Mesenchymal stem cell (in vitro differentiated cells and primary cell): ENCODE measurements around the gene ZKSCAN5.
A peak's percentile ranks its signal among the peaks of the same experiment; 100 is the strongest.

Experiments
- DNase-seq: peaks from one replicate; pipeline ENCODE4 v3.0.0-alpha.2; 2013
- H2AFZ ChIP-seq: one replicate; pipeline ENCODE4 v1.6.1; 2013; ENCODE audit warnings: low read depth, mild to moderate bottlenecking, control low read depth, inconsistent platforms, low read length, moderate library complexity
- H2AK5ac ChIP-seq: 2 replicates; pipeline ENCODE4 v1.6.1; 2013; ENCODE audit warnings: low read length, moderate library complexity, mild to moderate bottlenecking, inconsistent platforms; ENCODE audit not compliant: severe bottlenecking
- H2BK120ac ChIP-seq: one replicate; pipeline ENCODE4 v1.6.1; 2013; ENCODE audit warnings: low read depth, mild to moderate bottlenecking, inconsistent platforms, low read length, moderate library complexity
- H2BK12ac ChIP-seq, 2 experiments: one replicate each; pipeline ENCODE4 v1.6.1; 2013; ENCODE audit warnings: inconsistent platforms in 2 of 2, low read length in 2 of 2, mild to moderate bottlenecking in 2 of 2, moderate library complexity in 2 of 2, control low read depth in 1 of 2
- H2BK15ac ChIP-seq: one replicate; pipeline ENCODE4 v1.6.1; 2013; ENCODE audit warnings: mild to moderate bottlenecking, low read depth, inconsistent platforms; ENCODE audit not compliant: poor library complexity, severe bottlenecking
- H2BK5ac ChIP-seq: 2 replicates; pipeline ENCODE4 v1.6.1; 2013; ENCODE audit warnings: low read depth, mild to moderate bottlenecking, low read length, control low read depth, inconsistent platforms; ENCODE audit not compliant: poor library complexity, severe bottlenecking
- H3K14ac ChIP-seq, 2 experiments: one replicate each; pipeline ENCODE4 v1.6.1; 2013; ENCODE audit warnings: inconsistent platforms in 2 of 2, low read length in 2 of 2, control low read depth in 1 of 2, mild to moderate bottlenecking in 1 of 2, moderate library complexity in 1 of 2
- H3K18ac ChIP-seq, 2 experiments: one replicate each; pipeline ENCODE4 v1.6.1; 2013; ENCODE audit warnings: inconsistent platforms in 2 of 2, low read length in 2 of 2, control low read depth in 1 of 2, low read depth in 1 of 2, mild to moderate bottlenecking in 1 of 2
- H3K23ac ChIP-seq, 2 experiments: one replicate each; pipeline ENCODE4 v1.6.1; 2013; ENCODE audit warnings: inconsistent platforms in 2 of 2, low read length in 2 of 2, mild to moderate bottlenecking in 2 of 2, moderate library complexity in 2 of 2, control low read depth in 1 of 2
- H3K27ac ChIP-seq: 2 replicates; pipeline ENCODE4 v1.5.1; 2013; ENCODE audit warnings: mild to moderate bottlenecking, moderate library complexity, low read length, control low read depth, inconsistent platforms; ENCODE audit not compliant: poor library complexity, severe bottlenecking
- H3K27me3 ChIP-seq, 2 experiments: 2 replicates each; pipeline versions ENCODE4 v1.6.1 to v1.7.0; 2013; ENCODE audit warnings: low read length in 2 of 2, mild to moderate bottlenecking in 2 of 2, moderate library complexity in 2 of 2, control low read depth in 1 of 2, inconsistent platforms in 1 of 2; ENCODE audit not compliant: control insufficient read depth in 1 of 2, insufficient read depth in 1 of 2
- H3K36me3 ChIP-seq, 2 experiments: 2 replicates each; pipeline versions ENCODE4 v1.6.1 to v1.7.0; 2013; ENCODE audit warnings: low read length in 2 of 2, control low read depth in 1 of 2, inconsistent platforms in 1 of 2, low read depth in 1 of 2, mild to moderate bottlenecking in 1 of 2; ENCODE audit not compliant: insufficient read depth in 2 of 2, control insufficient read depth in 1 of 2
- H3K4ac ChIP-seq, 2 experiments: one replicate each; pipeline ENCODE4 v1.6.1; 2013; ENCODE audit warnings: inconsistent platforms in 2 of 2, low read length in 2 of 2, mild to moderate bottlenecking in 2 of 2, moderate library complexity in 2 of 2, control low read depth in 1 of 2, low read depth in 1 of 2
- H3K4me1 ChIP-seq: 2 replicates; pipeline ENCODE4 v1.6.1; 2013; ENCODE audit warnings: low read depth, low read length, control low read depth; ENCODE audit not compliant: control insufficient read depth, insufficient read depth
- H3K4me2 ChIP-seq: 2 replicates; pipeline ENCODE4 v1.6.1; 2013; ENCODE audit warnings: low read length, mild to moderate bottlenecking, inconsistent platforms; ENCODE audit not compliant: poor library complexity, severe bottlenecking
- H3K4me3 ChIP-seq, 2 experiments: 2 replicates each; pipeline versions ENCODE4 v1.5.1 to v1.7.0; 2013; ENCODE audit warnings: low read length in 2 of 2, mild to moderate bottlenecking in 2 of 2, control low read depth in 1 of 2, low read depth in 1 of 2; ENCODE audit not compliant: insufficient read depth in 1 of 2
- H3K79me1 ChIP-seq: replicated peaks from 2 replicates; pipeline ENCODE4 v1.6.1; 2013; ENCODE audit warnings: mild to moderate bottlenecking, control low read depth, low read length, inconsistent platforms; ENCODE audit not compliant: poor library complexity, severe bottlenecking
- H3K9ac ChIP-seq: 2 replicates; pipeline ENCODE4 v1.7.0; 2013; ENCODE audit warnings: mild to moderate bottlenecking, low read length, moderate library complexity
- H3K9me3 ChIP-seq: 2 replicates; pipeline ENCODE4 v1.7.0; 2013; ENCODE audit warnings: mild to moderate bottlenecking, low read length; ENCODE audit not compliant: control insufficient read depth
- H4K8ac ChIP-seq: one replicate; pipeline ENCODE4 v1.6.1; 2013; ENCODE audit warnings: inconsistent platforms, mild to moderate bottlenecking, low read length, moderate library complexity
- H4K91ac ChIP-seq: one replicate; pipeline ENCODE4 v1.6.1; 2013; ENCODE audit warnings: mild to moderate bottlenecking, low read length, inconsistent platforms
- WGBS: methylation state at CpG from one replicate; pipeline ENCODE4 v1.1.7; 2013; ENCODE audit warnings: mixed read lengths; 5-methylcytosine and 5-hydroxymethylcytosine counted together

ZKSCAN5 gene

DNA sequence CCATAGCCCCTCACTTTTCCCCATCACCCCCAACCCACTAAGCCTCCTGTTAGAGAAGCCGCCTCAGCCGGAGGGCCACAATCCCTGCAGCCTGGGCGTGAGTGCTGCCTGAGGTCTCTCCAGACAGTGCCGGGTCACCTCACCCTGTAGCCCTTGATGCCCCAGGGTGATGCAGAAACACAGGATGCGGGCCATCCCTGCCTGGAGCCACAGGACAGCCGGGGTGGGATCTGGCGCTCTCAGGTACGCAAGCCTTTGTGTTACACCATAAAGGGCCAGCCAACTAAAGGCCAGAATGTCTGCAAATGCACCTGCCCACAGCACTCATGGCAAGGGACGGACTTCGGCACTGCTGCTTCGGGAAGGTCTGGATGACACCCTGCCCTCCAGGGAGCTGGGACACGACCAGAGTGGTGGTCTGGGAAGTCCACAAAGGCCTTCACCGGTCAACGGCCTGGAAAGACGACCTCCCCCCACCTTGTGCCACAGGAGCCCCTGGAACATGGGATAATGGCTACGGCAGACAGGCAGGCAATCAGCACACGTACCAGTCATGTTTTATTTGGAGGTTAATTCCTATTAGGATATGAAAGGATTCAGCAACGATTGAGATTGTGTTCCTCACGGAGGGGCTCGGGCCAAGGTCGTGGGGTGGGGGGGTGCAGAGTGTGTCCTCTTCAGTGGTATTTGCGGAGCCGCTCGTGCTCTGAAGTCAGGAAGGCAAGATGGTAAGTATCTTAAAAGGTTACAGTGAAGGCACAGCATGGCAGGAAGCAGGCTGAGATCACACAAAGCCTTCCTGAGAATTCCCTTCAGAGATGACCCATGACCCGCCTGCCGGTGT is 46.6 kb upstream of the ZKSCAN5 start:
- H3K9ac ChIP-seq = no peak overlapping the region
- no peak overlapping the region for H4K91ac ChIP-seq
- H3K27ac ChIP-seq = no peak overlapping the region
- no peak overlapping the region for H3K4me2 ChIP-seq
- no peak overlapping the region for H3K18ac ChIP-seq
- no peak overlapping the region for H2BK5ac ChIP-seq
- 92% methylated on average over 26 of the region's 26 CpGs for WGBS
- H3K36me3 ChIP-seq = peaks cover 71 to 82% of the 10 kb centered on the region in 2 experiments
- no peak overlapping the region for H3K4ac ChIP-seq
- peaks cover 26% of the 10 kb centered on the region for H3K79me1 ChIP-seq
- H2BK12ac ChIP-seq = no peak overlapping the region
- H4K8ac ChIP-seq = no peak overlapping the region
- no peaks in the 10 kb centered on the region for H3K9me3 ChIP-seq
- H3K27me3 ChIP-seq = no peaks in the 10 kb centered on the region
- no peak overlapping the region for H3K23ac ChIP-seq
- no peak overlapping the region for H3K14ac ChIP-seq
- H2AK5ac ChIP-seq = no peak overlapping the region
- no peak overlapping the region for H2AFZ ChIP-seq
- no peak overlapping the region for H3K4me3 ChIP-seq
- no peak for DNase-seq
- no peak overlapping the region for H2BK15ac ChIP-seq
- H2BK120ac ChIP-seq = no peak overlapping the region
- peaks cover 3% of the 10 kb centered on the region for H3K4me1 ChIP-seq

DNA sequence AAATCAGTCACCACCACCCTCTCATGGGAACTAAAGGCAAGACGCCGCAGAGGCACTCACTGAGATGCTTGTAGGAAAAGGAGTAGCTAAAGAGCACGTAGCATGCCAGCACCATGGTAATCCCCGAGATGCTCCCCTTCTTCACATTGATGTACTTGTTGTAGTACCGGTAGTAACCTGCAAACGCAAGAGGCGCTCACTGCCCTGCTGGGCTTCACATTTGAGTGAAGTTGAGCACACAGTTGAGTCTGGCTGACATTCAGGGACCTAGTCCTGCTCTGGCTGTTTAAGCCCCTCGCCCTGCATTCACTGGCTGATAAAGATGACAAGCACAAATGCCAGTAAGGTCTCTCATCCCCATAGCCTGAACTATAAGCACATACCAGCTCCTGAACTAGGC is 45.4 kb upstream of the ZKSCAN5 start:
- DNase-seq = peak; percentile 31
- Histone ChIP-seq H3K4me1 (peaks cover 5% of the 10 kb centered on the region), H2BK5ac (no peak overlapping the region), H2BK12ac (no peak overlapping the region), H3K27me3 (no peaks in the 10 kb centered on the region), H3K14ac (no peak overlapping the region), H2AFZ (no peak overlapping the region), H3K79me1 (peaks cover 17% of the 10 kb centered on the region), H3K23ac (no peak overlapping the region), H3K4me2 (no peak overlapping the region), H3K9me3 (no peaks in the 10 kb centered on the region), H2AK5ac (no peak overlapping the region), H3K18ac (no peak overlapping the region), H3K36me3 (peaks cover 65 to 78% of the 10 kb centered on the region in 2 experiments), H2BK120ac (no peak overlapping the region), H3K4ac (no peak overlapping the region), H3K9ac (no peak overlapping the region), H2BK15ac (no peak overlapping the region), H3K27ac (no peak overlapping the region), H4K91ac (no peak overlapping the region), H4K8ac (no peak overlapping the region), H3K4me3 (no peak overlapping the region)
- 96% methylated on average over 8 of the region's 8 CpGs for WGBS

DNA sequence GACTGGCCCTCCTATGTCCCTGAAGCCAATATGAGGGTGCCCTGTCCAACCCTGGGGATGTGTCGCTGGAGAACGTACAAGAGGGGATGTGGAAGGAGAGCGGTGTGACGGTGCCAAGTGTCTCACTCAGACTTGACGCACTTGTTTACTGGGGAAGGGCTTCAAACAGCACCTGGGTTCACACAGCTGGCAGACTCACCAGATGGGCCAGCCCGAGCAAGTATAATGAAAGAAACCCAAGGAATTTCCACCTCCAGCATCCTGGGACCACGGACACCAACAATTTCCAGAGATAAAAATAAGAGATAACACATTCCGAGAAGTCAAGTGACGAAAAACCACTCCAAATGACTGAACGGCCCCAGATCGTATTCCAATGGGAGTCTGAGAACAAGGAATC is 43.8 kb upstream of the ZKSCAN5 start:
- Histone ChIP-seq H3K18ac (no peak overlapping the region), H3K4me1 (peaks cover 9% of the 10 kb centered on the region), H3K14ac (no peak overlapping the region), H2AFZ (no peak overlapping the region), H3K9me3 (no peaks in the 10 kb centered on the region), H2BK120ac (no peak overlapping the region), H2BK5ac (no peak overlapping the region), H3K4me3 (no peak overlapping the region), H2AK5ac (no peak overlapping the region), H3K79me1 (peaks cover 11% of the 10 kb centered on the region), H3K4me2 (no peak overlapping the region), H3K27ac (no peak overlapping the region), H3K9ac (no peak overlapping the region), H3K36me3 (peaks cover 50 to 64% of the 10 kb centered on the region in 2 experiments), H3K23ac (no peak overlapping the region), H4K91ac (no peak overlapping the region), H2BK12ac (no peak overlapping the region), H4K8ac (no peak overlapping the region), H2BK15ac (no peak overlapping the region), H3K27me3 (no peaks in the 10 kb centered on the region), H3K4ac (no peak overlapping the region)
- WGBS = 95% methylated on average over 11 of the region's 11 CpGs
- DNase-seq = no peak

DNA sequence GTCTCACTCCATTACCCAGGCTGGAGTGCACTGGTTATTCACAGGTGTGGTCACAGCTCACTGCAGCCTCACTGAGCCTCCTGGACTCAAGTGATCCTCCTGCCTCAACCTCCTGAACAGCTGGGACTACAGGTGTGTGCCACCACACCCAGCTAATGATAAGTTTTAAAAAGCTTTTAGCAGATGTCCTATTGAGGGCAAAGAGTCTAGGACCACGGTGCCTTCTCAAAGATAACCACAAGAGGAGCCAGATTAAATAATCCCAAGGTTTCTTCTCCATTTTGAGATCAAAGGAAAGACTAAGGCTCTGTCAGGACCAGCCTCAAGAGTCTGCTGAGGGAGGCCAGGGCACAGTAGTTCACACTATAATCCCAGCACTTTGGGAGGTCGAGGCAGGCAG is 43.2 kb upstream of the ZKSCAN5 start:
- Histone ChIP-seq H3K4me3 (no peak overlapping the region), H3K23ac (no peak overlapping the region), H4K91ac (no peak overlapping the region), H3K27me3 (no peaks in the 10 kb centered on the region), H3K9me3 (no peaks in the 10 kb centered on the region), H2AFZ (no peak overlapping the region), H3K4me2 (no peak overlapping the region), H2BK5ac (no peak overlapping the region), H3K18ac (no peak overlapping the region), H4K8ac (no peak overlapping the region), H2BK15ac (no peak overlapping the region), H2AK5ac (no peak overlapping the region), H3K27ac (no peak overlapping the region), H3K4ac (no peak overlapping the region), H3K4me1 (peaks cover 9% of the 10 kb centered on the region), H3K36me3 (peaks cover 44 to 58% of the 10 kb centered on the region in 2 experiments), H3K14ac (no peak overlapping the region), H2BK120ac (no peak overlapping the region), H3K79me1 (peaks cover 11% of the 10 kb centered on the region), H2BK12ac (no peak overlapping the region), H3K9ac (no peak overlapping the region)
- WGBS = 98% methylated on average over 2 of the region's 2 CpGs
- DNase-seq = no peak
